Brain microvascular endothelial cell (primary cell): ENCODE measurements around the gene GOLPH3.

ENCODE experiments used
- DNase-seq: peaks from one replicate; pipeline ENCODE4 v3.0.0-alpha.2; 2020
- H3K27ac ChIP-seq: fragments of 250-450 bp; sonication (Bioruptor Pico); 2 replicates; pipeline ENCODE4 v1.5.1; 2020; ENCODE audit warnings: mild to moderate bottlenecking, moderate library complexity
- H3K27me3 ChIP-seq: fragments of 250-450 bp; sonication (Bioruptor Pico); replicated peaks from 2 replicates; pipeline ENCODE4 v1.5.1; 2020; ENCODE audit warnings: mild to moderate bottlenecking
- H3K36me3 ChIP-seq: fragments of 250-450 bp; sonication (Bioruptor Pico); replicated peaks from 2 replicates; pipeline ENCODE4 v1.5.1; 2020; ENCODE audit warnings: mild to moderate bottlenecking
- H3K4me3 ChIP-seq: 2 replicates; pipeline ENCODE4 v1.5.1; 2011; ENCODE audit warnings: low read depth, mild to moderate bottlenecking, control low read depth, low read length, moderate library complexity
- in situ Hi-C: cut with HindIII; loops from 2 replicates; pipeline ENCODE4 v1.10.0; 2017; ENCODE audit warnings: low sequenced_read_pairs, low pct_ligation_motif_present
- TF ChIP-seq, protein P1 (sequence below): IDR thresholded peaks from 2 replicates; pipeline ENCODE4 v1.5.1; 2011; ENCODE audit warnings: low read depth, mild to moderate bottlenecking, moderate library complexity, low read length, control low read depth, inconsistent platforms; ENCODE audit errors: missing control alignments

GOLPH3 gene

DNA sequence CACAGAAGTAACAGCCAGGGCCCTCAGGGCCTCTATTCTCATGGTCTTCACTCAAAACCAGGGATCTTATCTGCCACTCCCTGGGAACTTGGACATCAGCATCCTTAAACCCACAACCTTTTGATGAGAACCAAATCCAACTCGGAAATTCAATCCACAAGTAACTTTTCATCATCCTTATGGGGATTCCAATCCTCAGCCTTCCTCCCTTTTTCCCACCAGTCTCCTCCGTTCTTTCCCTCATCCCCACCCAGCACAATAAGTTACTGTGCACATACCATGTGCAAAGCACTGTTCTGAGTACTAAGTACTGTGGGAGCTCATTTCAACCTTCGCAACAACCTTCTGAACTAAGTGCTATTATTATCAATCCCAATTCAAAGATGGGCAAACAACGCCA is 17.0 kb downstream of the GOLPH3 start:
- DNase-seq = no peak
- peaks cover 3% of the 10 kb centered on the region for H3K36me3 ChIP-seq
- in situ Hi-C loops = no loop called here
- no peak overlapping the region for H3K4me3 ChIP-seq
- TF ChIP-seq, protein P1, sequence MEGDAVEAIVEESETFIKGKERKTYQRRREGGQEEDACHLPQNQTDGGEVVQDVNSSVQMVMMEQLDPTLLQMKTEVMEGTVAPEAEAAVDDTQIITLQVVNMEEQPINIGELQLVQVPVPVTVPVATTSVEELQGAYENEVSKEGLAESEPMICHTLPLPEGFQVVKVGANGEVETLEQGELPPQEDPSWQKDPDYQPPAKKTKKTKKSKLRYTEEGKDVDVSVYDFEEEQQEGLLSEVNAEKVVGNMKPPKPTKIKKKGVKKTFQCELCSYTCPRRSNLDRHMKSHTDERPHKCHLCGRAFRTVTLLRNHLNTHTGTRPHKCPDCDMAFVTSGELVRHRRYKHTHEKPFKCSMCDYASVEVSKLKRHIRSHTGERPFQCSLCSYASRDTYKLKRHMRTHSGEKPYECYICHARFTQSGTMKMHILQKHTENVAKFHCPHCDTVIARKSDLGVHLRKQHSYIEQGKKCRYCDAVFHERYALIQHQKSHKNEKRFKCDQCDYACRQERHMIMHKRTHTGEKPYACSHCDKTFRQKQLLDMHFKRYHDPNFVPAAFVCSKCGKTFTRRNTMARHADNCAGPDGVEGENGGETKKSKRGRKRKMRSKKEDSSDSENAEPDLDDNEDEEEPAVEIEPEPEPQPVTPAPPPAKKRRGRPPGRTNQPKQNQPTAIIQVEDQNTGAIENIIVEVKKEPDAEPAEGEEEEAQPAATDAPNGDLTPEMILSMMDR = no peak
- H3K27ac ChIP-seq = no peak overlapping the region
- H3K27me3 ChIP-seq = no peaks in the 10 kb centered on the region

DNA sequence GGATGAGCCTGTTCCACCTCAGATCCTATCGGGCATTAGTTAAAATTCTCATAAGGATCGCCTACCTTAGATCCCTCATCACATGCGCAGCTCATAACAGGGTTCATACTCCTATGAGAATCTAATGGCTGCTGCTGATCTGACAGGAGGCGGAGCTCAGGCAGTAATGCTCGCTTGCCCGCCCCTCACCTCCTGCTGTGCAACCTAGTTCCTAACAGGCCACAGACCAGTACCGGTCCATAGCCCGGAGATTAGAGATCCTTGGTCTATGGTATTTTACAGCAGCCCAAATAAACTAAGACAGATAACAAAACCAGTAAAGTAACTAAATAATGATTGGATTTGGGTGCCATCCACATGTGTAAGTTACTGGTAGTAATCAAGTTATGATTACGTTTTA is 17.5 kb downstream of the GOLPH3 start:
- Histone ChIP-seq H3K27ac (no peak overlapping the region), H3K4me3 (no peak overlapping the region), H3K36me3 (peaks cover 3% of the 10 kb centered on the region), H3K27me3 (no peaks in the 10 kb centered on the region)
- TF ChIP-seq, protein P1 = no peak
- no peak for DNase-seq
- in situ Hi-C loops = no loop called here

GRCh38 chr5:32155211-32155610 is 18.9 kb downstream of the GOLPH3 start:
- peaks cover 3% of the 10 kb centered on the region for H3K36me3 ChIP-seq
- no peak overlapping the region for H3K27ac ChIP-seq
- in situ Hi-C loops = no loop called here
- no peak for DNase-seq
- H3K4me3 ChIP-seq = no peak overlapping the region
- no peaks in the 10 kb centered on the region for H3K27me3 ChIP-seq
- TF ChIP-seq, protein P1 = no peak

- Histone ChIP-seq H3K27ac (no peak overlapping the region), H3K4me3 (no peak overlapping the region), H3K36me3 (peaks cover 3% of the 10 kb centered on the region), H3K27me3 (no peaks in the 10 kb centered on the region)
- in situ Hi-C loops = no loop called here
- no peak for DNase-seq
- TF ChIP-seq, protein P1 = no peak
These were observed 20.4 kb downstream of the GOLPH3 start for GRCh38 chr5:32153723-32154122.

DNA sequence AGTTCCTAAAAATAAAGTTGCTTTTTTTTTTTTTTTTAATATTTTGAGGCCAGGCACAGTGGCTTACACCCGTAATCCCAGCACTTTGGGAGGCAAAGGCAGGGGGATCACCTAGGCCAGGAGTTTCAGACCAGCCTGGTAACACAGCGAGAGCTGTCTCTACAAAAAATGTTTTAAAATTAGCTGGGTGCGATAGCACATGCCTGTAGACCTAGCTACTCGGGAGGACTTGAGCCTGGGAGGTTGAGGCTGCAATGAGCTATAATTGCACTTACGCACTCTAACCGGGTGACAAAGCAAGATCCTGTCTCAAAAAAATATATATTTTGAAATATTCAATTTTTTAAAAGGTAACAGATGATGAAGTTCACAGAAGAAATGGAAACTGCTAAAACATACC is 22.9 kb downstream of the GOLPH3 start:
- in situ Hi-C loops = no loop called here
- Histone ChIP-seq H3K4me3 (no peak overlapping the region), H3K36me3 (no peaks in the 10 kb centered on the region), H3K27me3 (no peaks in the 10 kb centered on the region), H3K27ac (no peak overlapping the region)
- TF ChIP-seq, protein P1 = no peak
- no peak for DNase-seq

DNA sequence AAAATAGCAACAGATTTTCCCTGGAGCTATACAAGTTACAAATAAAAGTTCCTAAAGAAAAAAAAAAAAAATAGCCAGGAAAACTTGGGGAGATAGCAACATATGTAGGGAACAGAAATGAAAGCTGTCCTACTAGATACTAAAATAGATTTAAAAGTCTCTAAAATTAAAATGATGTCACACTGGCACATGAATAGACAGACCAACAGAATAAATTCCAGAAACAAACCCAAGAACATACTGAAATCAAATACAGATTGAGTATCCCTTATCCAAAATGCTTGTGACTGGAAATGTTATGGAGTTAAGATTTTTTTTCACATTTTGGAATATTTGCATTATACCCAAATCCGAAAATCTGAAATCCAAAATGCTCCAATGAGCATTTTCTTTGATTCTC is 23.8 kb downstream of the GOLPH3 start:
- H3K4me3 ChIP-seq = no peak overlapping the region
- TF ChIP-seq, protein P1 = no peak
- in situ Hi-C loops = no loop called here

More for the DNA sequence above, 23.8 kb downstream of the GOLPH3 start:
- no peaks in the 10 kb centered on the region for H3K36me3 ChIP-seq
- no peaks in the 10 kb centered on the region for H3K27me3 ChIP-seq
- H3K27ac ChIP-seq = no peak overlapping the region
- DNase-seq = no peak
